Urinary bladder (tissue), 4 donors: ENCODE results near the gene MSH3. TPM values are rescaled to one million over a fixed set of nuclear protein-coding genes. Genes with fewer than 3 reads are reported as not detected.

Source experiments
- DNase-seq: peaks from one replicate; pipeline ENCODE4 v3.0.0-alpha.2; 2015; ENCODE audit errors: extremely low spot score
- H3K27ac ChIP-seq: one replicate; pipeline ENCODE4 v1.5.1; 2013; ENCODE audit warnings: low read depth, mild to moderate bottlenecking, moderate library complexity
- H3K36me3 ChIP-seq: one replicate; pipeline ENCODE4 v1.6.1; 2013; ENCODE audit warnings: mild to moderate bottlenecking, moderate library complexity; ENCODE audit not compliant: insufficient read depth
- H3K4me1 ChIP-seq: one replicate; pipeline ENCODE4 v1.6.1; 2013; ENCODE audit warnings: mild to moderate bottlenecking, moderate library complexity; ENCODE audit not compliant: insufficient read depth
- H3K4me3 ChIP-seq: one replicate; pipeline ENCODE4 v1.5.1; 2013; ENCODE audit warnings: low read depth, low read length
- WGBS: extraction: QIAGEN DNeasy Blood & Tissue Kit; methylation state at CpG from one replicate; pipeline ENCODE4 v1.1.7; 2013; 5-methylcytosine and 5-hydroxymethylcytosine counted together
- polyA plus RNA-seq: library from polyadenylated mRNA; stranded (reverse); fragments of 200-250 nt; gene quantifications from one replicate; pipeline ENCODE4 v1.2.3, GENCODE V29; 2013
- total RNA-seq: library from RNA; depleted of rRNA; stranded (reverse); fragments of >200 nt; gene quantifications from one replicate; pipeline ENCODE4 v1.2.3, GENCODE V29; 2014
- donor health status: healthy with polysubstance abuse.
- donor health status: healthy.

MSH3 gene
- total RNA-seq (33.8 TPM), polyA plus RNA-seq (5.5 TPM)

DNA sequence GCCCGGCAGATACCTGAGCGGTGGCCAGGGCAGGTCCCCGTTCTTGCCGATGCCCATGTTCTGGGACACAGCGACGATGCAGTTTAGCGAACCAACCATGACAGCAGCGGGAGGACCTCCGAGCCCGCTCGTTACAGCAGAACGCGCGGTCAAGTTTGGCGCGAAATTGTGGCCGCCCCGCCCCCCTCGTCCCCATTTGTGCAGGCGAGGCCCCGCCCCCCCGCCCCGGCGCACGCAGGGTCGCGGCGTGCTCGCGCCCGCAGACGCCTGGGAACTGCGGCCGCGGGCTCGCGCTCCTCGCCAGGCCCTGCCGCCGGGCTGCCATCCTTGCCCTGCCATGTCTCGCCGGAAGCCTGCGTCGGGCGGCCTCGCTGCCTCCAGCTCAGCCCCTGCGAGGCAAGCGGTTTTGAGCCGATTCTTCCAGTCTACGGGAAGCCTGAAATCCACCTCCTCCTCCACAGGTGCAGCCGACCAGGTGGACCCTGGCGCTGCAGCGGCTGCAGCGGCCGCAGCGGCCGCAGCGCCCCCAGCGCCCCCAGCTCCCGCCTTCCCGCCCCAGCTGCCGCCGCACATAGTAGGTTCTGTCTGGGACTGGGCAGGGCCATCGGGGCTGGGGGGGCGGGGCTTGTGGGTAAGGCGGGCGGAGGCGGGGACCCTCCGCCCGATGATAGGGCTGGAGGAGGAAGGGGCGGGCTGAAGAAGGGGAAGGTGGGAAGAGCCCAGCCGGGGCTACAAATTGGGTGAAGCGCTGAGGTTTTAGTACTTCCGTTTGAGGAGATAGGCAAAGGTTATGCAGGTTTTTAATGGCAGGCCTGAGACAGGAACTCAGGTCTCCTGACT is at the start of gene MSH3, which contains the start of gene DHFR:
MSH3 (plus strand) TSS at position 262 of the 840 bp plus-strand sequence; CDS start at position 338, 76 bp downstream.
DHFR (minus strand) TSS at position 593 of the 840 bp plus-strand sequence; CDS start at position 99, 494 bp downstream.
- Histone ChIP-seq H3K4me3 (peak within 1 kb of the TSS; percentile 89), H3K36me3 (peaks cover 2% of the 10 kb centered on the region), H3K27ac (peak within 1 kb of the TSS; percentile 86), H3K4me1 (peaks cover 3% of the 10 kb centered on the region)
- DNase-seq, result peak; percentile 69
- under 1% methylated on average over 74 of the region's 74 CpGs for WGBS

DNA sequence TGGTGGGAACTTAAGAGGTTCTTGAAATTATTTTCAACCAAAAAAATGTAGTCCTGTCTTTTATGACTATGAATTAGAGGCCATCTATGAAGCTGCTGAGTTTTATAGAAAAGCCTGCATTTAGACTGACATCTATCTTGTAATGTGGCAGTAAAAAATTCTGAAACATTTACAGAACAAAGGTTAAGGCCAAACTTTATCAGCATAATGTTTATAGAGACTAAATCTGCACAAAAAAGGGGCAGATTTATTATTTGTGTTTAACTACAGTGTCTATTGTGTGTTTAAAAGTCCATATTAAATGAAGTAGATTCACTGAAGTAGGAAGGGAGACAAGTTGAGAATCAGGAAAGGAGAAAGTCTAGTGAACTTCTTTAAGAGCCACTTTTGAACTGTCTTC is 47.1 kb upstream of the MSH3 start:
- Histone ChIP-seq H3K4me1 (no peaks in the 10 kb centered on the region), H3K27ac (no peak overlapping the region), H3K36me3 (no peaks in the 10 kb centered on the region), H3K4me3 (no peak overlapping the region)
- no peak for DNase-seq

GRCh38 chr5:80607832-80608231 is 46.6 kb upstream of the MSH3 start:
- H3K36me3 ChIP-seq, result no peaks in the 10 kb centered on the region
- no peak overlapping the region for H3K4me3 ChIP-seq
- H3K4me1 ChIP-seq, result no peaks in the 10 kb centered on the region
- no peak overlapping the region for H3K27ac ChIP-seq
- no peak for DNase-seq

DNA sequence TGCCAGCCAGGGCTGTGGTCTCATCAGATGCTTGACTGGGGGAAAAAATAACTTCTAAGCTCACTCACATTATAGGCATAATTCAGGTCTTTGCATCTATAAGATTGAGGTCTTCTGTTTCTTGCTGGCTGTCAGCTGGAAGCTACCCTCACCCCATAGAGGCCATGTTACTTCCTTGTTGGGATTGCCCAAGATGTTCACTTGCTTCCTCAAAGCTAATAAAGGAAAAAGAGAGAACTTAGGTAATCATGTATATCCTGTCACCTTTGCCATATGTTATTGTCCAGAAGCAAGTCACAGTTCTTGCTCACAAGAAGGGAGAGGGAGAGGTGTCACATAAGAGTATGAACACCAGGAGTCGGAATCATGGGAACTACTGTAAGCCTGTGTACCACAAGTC is 45.7 kb upstream of the MSH3 start:
- no peaks in the 10 kb centered on the region for H3K36me3 ChIP-seq
- H3K4me3 ChIP-seq, result no peak overlapping the region
- WGBS, result 98% methylated on average over 1 of the region's 1 CpG
- no peak overlapping the region for H3K27ac ChIP-seq
- no peak for DNase-seq
- H3K4me1 ChIP-seq, result no peaks in the 10 kb centered on the region

- 77% methylated on average over 1 of the region's 1 CpG for WGBS
- DNase-seq, result no peak
- Histone ChIP-seq H3K27ac (no peak overlapping the region), H3K4me1 (no peaks in the 10 kb centered on the region), H3K4me3 (no peak overlapping the region), H3K36me3 (no peaks in the 10 kb centered on the region)
Measured at GRCh38 chr5:80609692-80610091, 44.8 kb upstream of the MSH3 start.

- H3K4me3 ChIP-seq, result no peak overlapping the region
- WGBS, result 78% methylated on average over 17 of the region's 17 CpGs
- no peak overlapping the region for H3K27ac ChIP-seq
- H3K36me3 ChIP-seq, result no peaks in the 10 kb centered on the region
- DNase-seq, result no peak
- no peaks in the 10 kb centered on the region for H3K4me1 ChIP-seq
Measured at GRCh38 chr5:80615266-80615914, 39.1 kb upstream of the MSH3 start.

DNA sequence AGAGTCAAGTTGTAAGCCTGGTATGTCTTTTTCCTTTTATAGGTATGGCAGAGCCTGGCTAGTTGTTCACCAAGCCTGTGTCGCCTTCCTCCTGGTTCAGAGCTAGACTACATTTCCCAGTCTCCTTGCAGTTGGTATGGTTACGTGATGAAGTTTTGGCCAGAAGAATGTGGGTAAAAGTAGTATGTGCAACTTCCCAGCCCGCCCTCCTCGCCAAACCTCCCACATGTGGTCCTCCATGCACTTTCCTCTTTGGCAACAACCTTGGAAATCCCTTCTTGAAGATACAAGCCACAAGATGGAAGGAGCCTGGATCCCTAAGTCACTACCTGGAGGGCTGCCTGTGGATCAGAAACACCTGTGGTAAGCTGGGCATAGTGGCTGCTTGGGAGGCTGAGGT is 36.0 kb upstream of the MSH3 start:
- H3K4me1 ChIP-seq, result no peaks in the 10 kb centered on the region
- H3K36me3 ChIP-seq, result no peaks in the 10 kb centered on the region
- H3K4me3 ChIP-seq, result no peak overlapping the region
- no peak for DNase-seq
- 95% methylated on average over 4 of the region's 4 CpGs for WGBS
- H3K27ac ChIP-seq, result no peak overlapping the region

- Histone ChIP-seq H3K27ac (no peak overlapping the region), H3K4me3 (no peak overlapping the region), H3K36me3 (no peaks in the 10 kb centered on the region), H3K4me1 (no peaks in the 10 kb centered on the region)
- WGBS, result 81% methylated on average over 1 of the region's 1 CpG
- DNase-seq, result no peak
Measured at GRCh38 chr5:80619086-80619485, 35.4 kb upstream of the MSH3 start.

DNA sequence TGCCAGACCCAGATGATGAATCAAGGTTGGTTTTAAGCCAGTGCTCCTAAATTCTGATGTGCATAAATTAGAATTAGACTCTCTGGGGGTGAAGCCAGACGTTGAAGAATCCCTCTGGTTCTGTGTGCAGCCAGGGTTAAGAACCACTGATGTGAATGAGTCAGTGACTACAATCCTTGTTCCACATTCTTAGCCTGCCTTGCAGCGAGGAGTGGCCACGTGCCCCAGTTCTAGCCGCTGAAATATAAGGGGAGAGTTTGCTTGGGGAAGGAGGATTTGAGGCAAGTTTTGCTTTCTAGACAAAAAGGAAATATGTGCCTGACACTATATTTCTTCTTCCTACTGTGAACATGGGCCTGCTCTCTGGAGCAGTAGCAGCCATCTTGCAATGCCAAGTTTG is 34.2 kb upstream of the MSH3 start:
- no peak overlapping the region for H3K4me3 ChIP-seq
- DNase-seq, result no peak
- 78% methylated on average over 4 of the region's 4 CpGs for WGBS
- H3K27ac ChIP-seq, result no peak overlapping the region
- H3K4me1 ChIP-seq, result no peaks in the 10 kb centered on the region
- no peaks in the 10 kb centered on the region for H3K36me3 ChIP-seq

DNA sequence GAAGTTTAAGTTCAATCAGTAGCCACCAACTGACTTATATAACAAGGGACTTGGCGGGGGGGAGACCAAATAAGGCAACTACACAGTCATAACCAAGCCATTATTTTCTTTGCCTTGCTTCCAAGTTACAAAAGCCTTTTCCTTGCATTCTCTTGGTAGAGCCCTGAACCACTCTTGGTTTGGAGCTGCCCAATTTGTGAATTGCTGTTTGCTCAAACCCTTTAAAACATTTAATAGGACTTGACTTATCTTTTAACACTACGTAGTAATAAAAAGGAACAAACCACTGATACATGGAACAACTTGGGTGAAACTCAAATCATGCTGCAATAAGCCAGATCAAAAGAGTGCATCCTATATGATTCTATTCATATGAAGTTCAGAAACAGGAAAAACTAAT is 31.7 kb upstream of the MSH3 start:
- DNase-seq, result no peak
- no peak overlapping the region for H3K4me3 ChIP-seq
- no peaks in the 10 kb centered on the region for H3K4me1 ChIP-seq
- WGBS, result 96% methylated on average over 2 of the region's 2 CpGs
- no peaks in the 10 kb centered on the region for H3K36me3 ChIP-seq
- H3K27ac ChIP-seq, result no peak overlapping the region

GRCh38 chr5:80623999-80624398 is 30.5 kb upstream of the MSH3 start:
- H3K36me3 ChIP-seq, result no peaks in the 10 kb centered on the region
- WGBS, result 31% methylated on average over 4 of the region's 4 CpGs
- DNase-seq, result no peak
- no peaks in the 10 kb centered on the region for H3K4me1 ChIP-seq
- H3K4me3 ChIP-seq, result no peak overlapping the region
- H3K27ac ChIP-seq, result no peak overlapping the region

- H3K4me1 ChIP-seq, result no peaks in the 10 kb centered on the region
- no peaks in the 10 kb centered on the region for H3K36me3 ChIP-seq
- H3K27ac ChIP-seq, result no peak overlapping the region
- no peak for DNase-seq
- H3K4me3 ChIP-seq, result no peak overlapping the region
- 78% methylated on average over 5 of the region's 5 CpGs for WGBS
Measured at GRCh38 chr5:80625230-80625629, 29.2 kb upstream of the MSH3 start.

DNA sequence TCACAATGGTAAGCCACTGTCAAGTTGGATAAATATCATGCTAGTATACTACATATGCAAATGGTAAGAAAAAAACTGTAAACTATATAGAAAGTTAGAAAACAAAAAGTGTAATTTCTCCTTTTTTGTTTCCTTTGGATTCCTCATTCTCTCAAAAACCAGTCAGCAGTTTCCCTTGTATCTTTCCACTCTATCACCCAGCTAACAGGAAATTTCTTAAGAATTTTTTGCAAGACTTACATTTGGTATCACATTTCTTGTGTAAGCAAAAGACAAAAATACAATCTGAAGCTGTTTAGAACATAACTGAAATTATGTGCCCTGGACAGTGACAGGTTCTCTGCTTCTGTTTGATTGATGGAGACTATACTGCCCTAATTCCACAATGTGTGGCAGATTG is 25.2 kb upstream of the MSH3 start:
- Histone ChIP-seq H3K4me1 (no peaks in the 10 kb centered on the region), H3K4me3 (no peak overlapping the region), H3K27ac (no peak overlapping the region), H3K36me3 (peaks cover 2% of the 10 kb centered on the region)
- no peak for DNase-seq
